Mucosa of stomach (tissue), 1 donor: ENCODE measurements around the gene PDCD2L.

ENCODE experiments used
- H3K27me3 ChIP-seq: one replicate; pipeline ENCODE4 v1.7.0; 2013; ENCODE audit warnings: mild to moderate bottlenecking, low read length; ENCODE audit not compliant: control insufficient read depth, insufficient read depth
- H3K36me3 ChIP-seq: one replicate; pipeline ENCODE4 v1.7.0; 2013; ENCODE audit warnings: low read length; ENCODE audit not compliant: control insufficient read depth, insufficient read depth
- H3K4me1 ChIP-seq: one replicate; pipeline ENCODE4 v1.7.0; 2013; ENCODE audit warnings: mild to moderate bottlenecking, low read length; ENCODE audit not compliant: control insufficient read depth, insufficient read depth
- H3K4me3 ChIP-seq: one replicate; pipeline ENCODE4 v1.7.0; 2013; ENCODE audit warnings: low read length
- H3K9ac ChIP-seq: one replicate; pipeline ENCODE4 v1.7.0; 2013; ENCODE audit warnings: mild to moderate bottlenecking, low read length, moderate library complexity
- H3K9me3 ChIP-seq: one replicate; pipeline ENCODE4 v1.7.0; 2013; ENCODE audit warnings: mild to moderate bottlenecking, low read length, moderate library complexity; ENCODE audit not compliant: control insufficient read depth
- donor health status: Pancreatic carcinoma.

Gene PDCD2L

DNA sequence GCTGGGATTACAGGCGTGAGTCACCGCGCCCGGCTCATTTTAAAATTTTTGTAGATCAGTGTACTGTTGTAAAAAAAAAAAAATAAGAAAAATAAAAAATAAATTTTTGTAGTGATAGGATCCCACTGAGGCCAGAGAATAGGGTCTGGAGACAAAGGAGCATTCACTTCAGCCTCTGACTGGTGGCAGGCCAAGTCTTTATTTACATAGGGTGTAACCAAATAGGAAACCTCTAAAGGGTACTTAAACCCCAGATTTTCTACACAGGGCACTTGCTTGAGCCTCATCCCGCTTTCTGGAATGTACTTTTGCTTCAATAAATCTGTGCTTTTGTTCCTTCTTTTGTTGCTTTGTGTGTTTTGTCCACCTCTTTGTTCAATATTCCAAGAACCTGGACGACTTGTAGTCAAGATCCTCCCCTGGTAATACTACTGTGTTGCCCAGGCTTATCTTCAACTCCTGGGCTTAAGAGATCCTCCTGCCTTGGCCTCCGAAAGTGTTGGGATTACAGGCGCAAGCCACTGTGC is 2.1 kb upstream of the PDCD2L start:
- Histone ChIP-seq H3K27me3 (no peaks in the 10 kb centered on the region), H3K9ac (no peak overlapping the region), H3K9me3 (no peaks in the 10 kb centered on the region), H3K36me3 (no peaks in the 10 kb centered on the region), H3K4me3 (no peak overlapping the region), H3K4me1 (peaks cover 8% of the 10 kb centered on the region)

DNA sequence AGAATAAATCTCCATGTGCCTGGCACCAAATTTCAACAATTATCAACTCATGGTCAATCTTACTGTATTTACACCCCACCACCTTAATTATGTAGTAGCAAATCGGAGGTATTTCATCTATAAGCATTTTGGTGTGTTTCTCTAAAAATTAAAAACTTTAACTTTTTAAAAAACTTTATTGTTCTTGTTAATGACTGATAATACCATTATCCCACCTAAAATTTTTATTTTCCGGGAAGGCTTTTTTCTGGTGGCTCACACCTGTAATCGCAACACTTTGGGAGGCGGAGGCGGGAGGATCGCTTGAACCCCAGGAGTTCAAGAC is 453 bp upstream of the PDCD2L start:
- Histone ChIP-seq H3K4me3 (peak overlapping the region; percentile 51), H3K27me3 (no peaks in the 10 kb centered on the region), H3K4me1 (peaks cover 8% of the 10 kb centered on the region), H3K9ac (peak overlapping the region; percentile 64), H3K36me3 (no peaks in the 10 kb centered on the region), H3K9me3 (no peaks in the 10 kb centered on the region)

DNA sequence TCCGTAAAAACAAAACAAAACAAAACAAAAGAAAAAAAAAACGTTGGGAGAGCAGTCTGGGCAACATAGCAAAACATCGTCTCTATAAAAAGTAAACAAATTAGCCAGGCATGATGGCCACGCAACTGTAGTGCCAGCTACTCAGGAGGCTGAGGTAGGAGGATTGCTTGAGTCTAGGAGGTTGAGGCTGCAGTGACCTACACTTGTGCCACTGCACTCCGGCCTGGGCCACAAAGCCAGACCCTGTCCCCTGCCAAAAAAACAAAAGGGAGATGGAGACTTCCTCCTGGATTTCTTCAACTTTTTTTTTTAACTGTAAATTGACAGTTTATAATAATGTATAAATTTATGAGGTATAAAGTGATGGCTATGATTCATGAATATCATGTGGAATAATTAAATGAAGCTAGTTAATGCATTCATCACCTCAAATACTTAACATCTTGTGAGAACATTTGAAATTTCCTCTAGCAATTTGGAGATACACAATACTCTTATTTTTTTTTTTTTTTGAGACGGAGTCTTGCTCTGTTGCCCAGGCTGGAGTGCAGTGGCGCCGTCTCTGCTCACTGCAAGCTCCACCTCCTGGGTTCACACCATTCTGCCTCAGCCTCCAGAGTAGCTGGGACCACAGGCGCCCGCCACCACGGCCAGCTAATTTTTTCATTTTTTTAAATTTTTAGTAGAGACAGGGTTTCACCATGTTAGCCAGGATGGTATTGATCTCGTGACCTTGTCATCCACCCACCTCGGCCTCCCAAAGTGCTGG is 1.9 kb downstream of the PDCD2L start:
- Histone ChIP-seq H3K9ac (no peak overlapping the region), H3K4me1 (peaks cover 8% of the 10 kb centered on the region), H3K9me3 (no peaks in the 10 kb centered on the region), H3K27me3 (no peaks in the 10 kb centered on the region), H3K36me3 (no peaks in the 10 kb centered on the region), H3K4me3 (no peak overlapping the region)

DNA sequence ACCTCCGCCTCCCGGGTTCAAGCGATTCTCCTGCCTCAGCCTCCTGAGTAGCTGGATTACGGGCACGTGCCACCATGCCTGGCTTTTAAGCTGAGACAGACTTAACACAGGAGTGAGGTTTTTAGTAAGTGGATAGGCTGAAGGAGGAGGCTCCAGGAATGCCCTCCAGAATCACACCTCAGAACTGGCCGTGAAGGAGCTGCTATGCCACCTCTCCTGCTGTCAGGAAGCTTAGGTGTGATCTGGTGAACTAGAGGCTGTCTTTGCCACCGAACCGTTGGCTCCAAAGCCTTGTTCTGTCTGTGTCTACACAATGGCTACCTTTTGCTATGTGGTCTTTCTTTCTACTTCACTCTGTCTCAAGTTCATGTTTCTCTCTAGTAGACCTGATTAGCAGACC is 4.2 kb downstream of the PDCD2L start:
- Histone ChIP-seq H3K36me3 (no peaks in the 10 kb centered on the region), H3K9ac (no peak overlapping the region), H3K27me3 (no peaks in the 10 kb centered on the region), H3K4me3 (no peak overlapping the region), H3K4me1 (no peaks in the 10 kb centered on the region), H3K9me3 (no peaks in the 10 kb centered on the region)

DNA sequence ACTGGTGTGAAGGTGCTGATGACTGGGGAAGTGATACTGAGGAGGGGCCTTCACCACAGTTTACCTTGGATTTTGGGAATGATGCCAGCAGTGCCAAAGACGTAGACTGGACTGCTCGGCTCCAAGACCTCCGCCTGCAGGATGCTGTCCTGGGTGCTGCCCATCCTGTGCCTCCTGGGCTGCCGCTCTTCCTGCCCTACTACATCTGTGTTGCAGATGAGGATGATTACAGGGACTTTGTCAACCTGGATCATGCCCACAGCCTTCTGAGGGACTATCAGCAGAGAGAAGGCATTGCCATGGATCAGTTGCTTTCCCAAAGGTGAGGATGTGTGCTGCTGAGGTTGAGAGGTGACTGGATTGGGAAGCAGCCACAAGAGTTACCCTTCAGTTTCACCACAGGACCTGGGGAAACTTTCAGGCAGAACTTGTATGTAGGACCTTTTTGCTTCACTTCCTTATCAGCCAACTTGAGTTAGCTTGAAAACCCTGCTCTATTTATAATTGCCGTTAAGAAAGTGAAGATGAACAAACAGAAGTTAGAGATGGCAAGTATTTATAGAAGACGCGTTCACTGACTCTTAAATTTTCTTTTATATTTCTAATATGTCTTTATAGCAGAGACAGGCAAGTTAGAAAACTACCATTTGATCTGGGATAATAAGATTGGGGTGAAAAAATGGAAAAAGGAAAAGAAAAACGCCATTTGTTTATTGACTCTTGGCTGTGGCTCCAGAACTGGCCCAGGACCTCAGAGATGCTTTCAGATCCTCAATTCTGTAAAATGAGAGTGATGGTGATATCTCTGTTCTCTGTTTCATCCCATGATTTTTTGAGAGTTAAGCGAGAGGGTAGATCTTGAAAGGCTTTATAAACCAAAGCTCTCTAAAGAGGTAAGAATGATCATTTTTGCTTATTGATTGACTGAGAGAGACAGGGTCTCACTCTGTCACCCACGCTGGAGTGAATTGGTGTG is 5.3 kb downstream of the PDCD2L start:
- H3K4me1 ChIP-seq: no peaks in the 10 kb centered on the region
- no peaks in the 10 kb centered on the region for H3K36me3 ChIP-seq
- H3K4me3 ChIP-seq: no peak overlapping the region
- H3K9ac ChIP-seq: no peak overlapping the region
- H3K27me3 ChIP-seq: no peaks in the 10 kb centered on the region
- no peaks in the 10 kb centered on the region for H3K9me3 ChIP-seq

DNA sequence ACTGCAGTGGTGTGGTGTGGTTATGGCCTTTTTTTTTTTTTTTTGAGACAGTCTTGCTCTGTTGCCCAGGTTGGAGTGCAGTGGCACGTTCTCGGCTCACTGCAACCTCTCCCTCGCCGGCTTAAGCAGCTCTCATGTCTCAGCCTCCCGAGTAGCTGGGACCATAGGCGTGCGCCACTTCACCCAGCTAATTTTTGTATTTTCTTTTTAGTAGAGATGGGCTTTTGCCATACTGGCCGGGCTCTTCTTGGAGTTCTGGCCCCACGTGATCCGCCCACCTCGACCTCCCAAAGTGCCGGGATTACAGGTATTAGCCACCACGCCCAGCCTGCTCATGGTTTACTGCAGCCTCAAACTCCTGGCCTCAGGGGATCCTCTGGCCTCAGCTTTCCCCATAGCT is 7.0 kb downstream of the PDCD2L start:
- H3K9ac ChIP-seq: no peak overlapping the region
- no peaks in the 10 kb centered on the region for H3K36me3 ChIP-seq
- H3K4me3 ChIP-seq: no peak overlapping the region
- no peaks in the 10 kb centered on the region for H3K27me3 ChIP-seq
- no peaks in the 10 kb centered on the region for H3K4me1 ChIP-seq
- H3K9me3 ChIP-seq: no peaks in the 10 kb centered on the region

DNA sequence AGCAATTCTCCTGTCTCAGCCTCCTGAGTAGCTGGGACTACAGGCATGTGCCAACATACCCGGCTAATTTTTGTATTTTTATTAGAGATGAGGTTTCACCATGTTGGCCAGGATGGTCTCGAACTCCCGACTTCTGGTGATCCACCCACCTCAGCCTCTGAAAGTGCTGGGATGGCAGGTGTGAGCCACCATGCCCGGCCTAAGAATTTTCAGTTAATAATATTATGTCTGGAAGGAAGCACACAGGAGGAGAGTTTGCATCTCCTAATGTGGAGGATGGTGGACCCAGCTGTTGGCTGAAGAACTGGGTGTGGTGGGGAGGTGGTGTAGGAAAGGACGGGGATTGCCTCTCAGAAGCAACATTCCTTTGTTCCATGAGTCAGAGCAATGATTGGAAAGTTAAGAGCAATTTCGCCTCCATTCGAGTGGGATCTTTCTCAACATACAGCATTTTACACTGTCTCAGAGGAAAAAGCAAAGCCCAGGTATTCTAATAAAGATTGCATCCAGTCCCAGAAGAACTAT is 11.9 kb downstream of the PDCD2L start:
- Histone ChIP-seq H3K4me3 (no peak overlapping the region), H3K4me1 (no peaks in the 10 kb centered on the region), H3K36me3 (no peaks in the 10 kb centered on the region), H3K9ac (no peak overlapping the region), H3K27me3 (no peaks in the 10 kb centered on the region), H3K9me3 (no peaks in the 10 kb centered on the region)

DNA sequence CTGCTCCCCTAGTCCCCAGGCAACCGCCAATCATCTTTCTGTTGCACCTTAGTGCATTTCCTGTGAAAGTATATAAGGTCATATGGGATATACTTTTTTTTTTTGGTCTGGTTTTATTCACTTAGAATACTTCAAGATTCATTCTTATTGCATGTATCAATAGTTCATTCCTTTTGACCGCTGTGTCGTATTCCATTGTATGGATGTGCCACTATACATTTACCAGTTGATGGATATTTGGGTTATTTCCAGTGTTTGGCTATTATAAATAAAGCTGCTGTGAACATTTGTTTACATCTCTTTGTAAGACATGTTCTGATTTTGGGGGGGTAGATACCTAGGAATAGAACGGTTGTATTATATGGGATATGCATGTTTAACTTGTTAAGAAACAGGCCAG is 14.1 kb downstream of the PDCD2L start:
- H3K36me3 ChIP-seq: no peaks in the 10 kb centered on the region
- H3K4me1 ChIP-seq: no peaks in the 10 kb centered on the region
- no peak overlapping the region for H3K4me3 ChIP-seq
- H3K27me3 ChIP-seq: no peaks in the 10 kb centered on the region
- H3K9me3 ChIP-seq: no peaks in the 10 kb centered on the region
- H3K9ac ChIP-seq: no peak overlapping the region

DNA sequence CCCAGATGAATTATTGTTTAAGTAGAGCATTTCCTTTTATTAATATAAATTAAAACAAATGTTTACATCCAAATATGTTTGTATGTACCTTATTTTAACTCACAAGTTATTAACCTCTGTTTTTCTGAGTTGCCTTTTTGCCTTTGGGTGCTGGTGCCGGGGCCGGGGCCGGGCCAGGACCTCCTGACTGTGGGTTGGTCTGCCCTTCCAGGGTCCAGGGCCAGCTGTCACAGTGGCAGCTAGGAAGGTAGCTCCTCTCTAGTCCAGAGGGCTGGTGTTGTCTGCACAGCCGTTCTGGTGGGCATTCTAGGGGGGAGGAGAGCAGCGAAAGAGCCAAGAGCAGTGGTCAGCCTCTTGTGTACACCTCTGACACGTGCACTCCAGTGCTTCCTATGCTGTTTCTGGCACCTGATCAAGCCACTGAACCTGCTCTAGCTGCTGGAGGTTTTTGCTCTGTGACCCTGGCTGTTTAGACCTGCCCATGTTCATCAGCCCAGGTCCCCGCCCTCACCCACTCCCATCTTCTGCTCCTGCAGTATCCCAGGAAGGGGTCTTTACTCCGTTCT is 22.0 kb downstream of the PDCD2L start:
- Histone ChIP-seq H3K27me3 (no peaks in the 10 kb centered on the region), H3K9me3 (no peaks in the 10 kb centered on the region), H3K9ac (no peak overlapping the region), H3K4me1 (peaks cover 6% of the 10 kb centered on the region), H3K4me3 (no peak overlapping the region), H3K36me3 (no peaks in the 10 kb centered on the region)

DNA sequence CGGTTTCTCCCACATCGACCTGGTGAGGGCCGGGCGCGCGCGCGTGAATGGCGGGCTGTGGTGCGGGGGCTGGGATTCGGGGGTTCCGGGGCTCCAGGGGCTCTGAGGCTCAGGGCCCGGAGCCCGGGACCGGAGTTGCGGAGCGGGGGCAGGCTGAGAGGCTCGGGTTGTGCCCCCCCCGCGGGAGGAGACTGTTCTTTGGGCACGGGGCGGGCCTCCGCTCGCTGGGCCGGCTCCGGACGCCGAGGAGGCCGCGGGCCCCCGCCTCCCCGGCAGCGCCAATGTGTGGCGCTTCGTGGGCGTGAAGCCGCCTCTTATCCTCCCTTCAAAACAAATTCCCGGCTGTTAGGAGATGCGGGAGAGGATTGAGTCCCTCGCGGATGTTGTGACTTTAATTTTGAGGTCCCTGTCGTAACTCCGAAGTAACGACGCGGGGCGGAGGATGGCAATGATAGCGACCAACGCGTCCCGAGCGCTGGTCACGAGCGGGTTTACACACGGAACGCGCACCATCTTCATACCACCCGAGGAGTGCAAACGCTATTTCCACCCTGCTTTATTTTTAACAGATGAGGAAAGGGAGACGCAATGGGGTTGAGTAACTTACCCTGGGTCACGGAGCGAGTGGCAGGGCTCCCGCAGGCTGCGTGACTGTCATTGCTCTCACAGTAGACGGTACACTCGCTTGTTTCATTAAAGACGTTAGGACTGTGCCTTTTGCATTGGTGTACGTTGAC is 24.5 kb downstream of the PDCD2L start:
- Histone ChIP-seq H3K4me1 (peaks cover 6% of the 10 kb centered on the region), H3K27me3 (no peaks in the 10 kb centered on the region), H3K4me3 (peak overlapping the region; percentile 14), H3K9me3 (no peaks in the 10 kb centered on the region), H3K9ac (peak overlapping the region; percentile 72), H3K36me3 (no peaks in the 10 kb centered on the region)

DNA sequence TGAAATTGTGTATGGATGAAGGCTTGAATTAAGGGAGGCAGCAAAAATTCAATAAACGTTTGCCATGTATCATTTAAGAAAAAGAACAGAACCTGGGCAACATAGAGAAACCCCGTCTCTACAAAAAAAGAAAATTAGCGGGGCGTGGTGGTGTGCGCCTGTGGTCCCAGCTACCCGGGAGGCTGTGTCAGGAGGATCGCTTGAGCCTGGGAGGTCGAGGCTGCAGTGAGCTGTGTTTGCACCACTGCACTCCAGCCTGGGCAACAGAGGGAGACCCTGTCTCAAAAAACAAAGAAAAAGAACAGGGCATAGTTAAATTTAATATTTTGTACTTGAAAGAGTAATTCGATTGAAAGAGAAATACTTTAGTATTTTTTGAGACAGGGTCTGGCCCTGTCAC is 25.4 kb downstream of the PDCD2L start:
- no peaks in the 10 kb centered on the region for H3K36me3 ChIP-seq
- no peaks in the 10 kb centered on the region for H3K9me3 ChIP-seq
- H3K4me3 ChIP-seq: no peak overlapping the region
- peaks cover 6% of the 10 kb centered on the region for H3K4me1 ChIP-seq
- H3K9ac ChIP-seq: peak overlapping the region; percentile 72
- no peaks in the 10 kb centered on the region for H3K27me3 ChIP-seq
